HEK293 (cell line): ENCODE results near the gene ARPC4.

Source experiments
- CTCF ChIA-PET: fragments of 350-600 bp; formaldehyde crosslinking; extraction: SDS; loops from one replicate; lab custom pipeline; 2021; ENCODE audit warnings: antibody characterized with exemption; lab: Yijun Ruan, JAX
- POLR2A ChIA-PET: fragments of 300-600 bp; formaldehyde crosslinking; extraction: SDS; loops from one replicate; lab custom pipeline; 2020; ENCODE audit warnings: antibody characterized with exemption, inconsistent platforms; lab: Yijun Ruan, JAX
- H3K27ac ChIP-seq: fragments of 200-500 bp; sonication (Bioruptor generic); 2 replicates; pipeline ENCODE4 v1.5.1; 2014; ENCODE audit warnings: low read depth, low read length, control low read depth, inconsistent platforms; ENCODE audit errors: extremely low read depth
- H3K36me3 ChIP-seq, 2 experiments: fragments of 200-500 bp in 1 of 2; sonication (Bioruptor generic) in 1 of 2; 1 replicate in 1 of 2; 2 replicates in 1 of 2; pipeline ENCODE4 v1.5.1; 2014 to 2017; ENCODE audit warnings: inconsistent platforms in 2 of 2, low read length in 2 of 2; ENCODE audit not compliant: control insufficient read depth in 2 of 2, insufficient read depth in 1 of 2
- H3K4me1 ChIP-seq: fragments of 200-500 bp; sonication (Bioruptor generic); 2 replicates; pipeline ENCODE4 v1.5.1; 2014; ENCODE audit warnings: mild to moderate bottlenecking, low read length, inconsistent platforms; ENCODE audit not compliant: control insufficient read depth, insufficient read depth
- H3K4me3 ChIP-seq: 2 replicates; pipeline ENCODE4 v1.5.1; 2011; ENCODE audit warnings: low read depth, mild to moderate bottlenecking, control low read depth, low read length, moderate library complexity
- H3K9me3 ChIP-seq: fragments of 200-500 bp; sonication (Bioruptor generic); 2 replicates; pipeline ENCODE4 v1.5.1; 2014; ENCODE audit warnings: low read depth, low read length, inconsistent platforms; ENCODE audit not compliant: control insufficient read depth, insufficient read depth
- GFI1B ChIP-seq: fragments of 450-650 bp; formaldehyde crosslinking; IDR thresholded peaks from 2 replicates; pipeline ENCODE4 v1.5.1; 2016; ENCODE audit warnings: missing biosample characterization, missing genetic modification characterization
- GLIS1 ChIP-seq: fragments of 450-650 bp; formaldehyde crosslinking; IDR thresholded peaks from 2 replicates; pipeline ENCODE4 v1.5.1; 2016; ENCODE audit warnings: missing biosample characterization, missing genetic modification characterization
- MEIS1 ChIP-seq: sonication (generic); formaldehyde crosslinking; IDR thresholded peaks from 2 replicates; pipeline ENCODE4 v1.8.1; 2022; ENCODE audit warnings: missing genetic modification reagents, mild to moderate bottlenecking, borderline replicate concordance
- SCRT1 ChIP-seq: fragments of 450-650 bp; formaldehyde crosslinking; IDR thresholded peaks from 2 replicates; pipeline ENCODE4 v1.5.1; 2016; ENCODE audit warnings: missing biosample characterization, missing genetic modification characterization, borderline replicate concordance
- SCRT2 ChIP-seq: fragments of 450-650 bp; formaldehyde crosslinking; IDR thresholded peaks from 2 replicates; pipeline ENCODE4 v1.5.1; 2016; ENCODE audit warnings: missing biosample characterization, missing genetic modification characterization
- SETDB1 ChIP-seq: IDR thresholded peaks from one replicate; pipeline ENCODE4 v1.6.1; 2017; ENCODE audit warnings: mild to moderate bottlenecking, low read length, moderate library complexity, mixed read lengths; ENCODE audit not compliant: insufficient read length
- SP2 ChIP-seq: fragments of 450-650 bp; formaldehyde crosslinking; IDR thresholded peaks from 2 replicates; pipeline ENCODE4 v1.5.1; 2016; ENCODE audit warnings: missing biosample characterization, missing genetic modification characterization
- ZBTB8A ChIP-seq: fragments of 450-650 bp; formaldehyde crosslinking; IDR thresholded peaks from 2 replicates; pipeline ENCODE4 v1.5.1; 2016; ENCODE audit warnings: missing biosample characterization, missing genetic modification characterization
- ZNF2 ChIP-seq: fragments of 450-650 bp; formaldehyde crosslinking; IDR thresholded peaks from 2 replicates; pipeline ENCODE4 v1.5.1; 2016; ENCODE audit warnings: missing biosample characterization, missing genetic modification characterization
- ZNF221 ChIP-seq: fragments of 450-650 bp; formaldehyde crosslinking; IDR thresholded peaks from 2 replicates; pipeline ENCODE4 v1.5.1; 2017; ENCODE audit warnings: missing biosample characterization, missing genetic modification characterization, borderline replicate concordance
- ZNF223 ChIP-seq: fragments of 450-650 bp; formaldehyde crosslinking; IDR thresholded peaks from 2 replicates; pipeline ENCODE4 v1.5.1; 2016; ENCODE audit warnings: missing biosample characterization, missing genetic modification characterization
- ZNF24 ChIP-seq: fragments of 450-650 bp; formaldehyde crosslinking; IDR thresholded peaks from 2 replicates; pipeline ENCODE4 v1.5.1; 2016; ENCODE audit warnings: missing biosample characterization, missing genetic modification characterization
- ZNF248 ChIP-seq: fragments of 450-650 bp; formaldehyde crosslinking; IDR thresholded peaks from 2 replicates; pipeline ENCODE4 v1.5.1; 2017; ENCODE audit warnings: missing biosample characterization, missing genetic modification characterization
- ZNF335 ChIP-seq: fragments of 450-650 bp; formaldehyde crosslinking; conservative IDR thresholded peaks from 2 replicates; pipeline ENCODE4 v1.5.1; 2016; ENCODE audit warnings: missing biosample characterization, missing genetic modification characterization
- ZNF37A ChIP-seq: fragments of 450-650 bp; IDR thresholded peaks from 2 replicates; pipeline ENCODE4 v1.5.1; 2018; ENCODE audit warnings: missing biosample characterization, missing genetic modification characterization
- ZNF473 ChIP-seq: fragments of 450-650 bp; formaldehyde crosslinking; IDR thresholded peaks from 2 replicates; pipeline ENCODE4 v1.5.1; 2017; ENCODE audit warnings: missing biosample characterization, missing genetic modification characterization
- ZNF600 ChIP-seq: fragments of 450-650 bp; formaldehyde crosslinking; IDR thresholded peaks from 2 replicates; pipeline ENCODE4 v1.5.1; 2016; ENCODE audit warnings: missing biosample characterization, missing genetic modification characterization
- ZNF610 ChIP-seq: fragments of 450-650 bp; formaldehyde crosslinking; IDR thresholded peaks from 2 replicates; pipeline ENCODE4 v1.5.1; 2016; ENCODE audit warnings: missing biosample characterization, missing genetic modification characterization, borderline replicate concordance
- ZNF660 ChIP-seq: fragments of 450-650 bp; IDR thresholded peaks from 2 replicates; pipeline ENCODE4 v1.5.1; 2018; ENCODE audit warnings: missing biosample characterization, mild to moderate bottlenecking, missing genetic modification characterization
- ZNF777 ChIP-seq: fragments of 450-650 bp; formaldehyde crosslinking; IDR thresholded peaks from 2 replicates; pipeline ENCODE4 v1.5.1; 2017; ENCODE audit warnings: missing biosample characterization, missing genetic modification characterization, borderline replicate concordance
- ZSCAN30 ChIP-seq: fragments of 450-650 bp; IDR thresholded peaks from 2 replicates; pipeline ENCODE4 v1.5.1; 2018; ENCODE audit warnings: missing biosample characterization, mild to moderate bottlenecking, missing genetic modification characterization, moderate library complexity
- ZXDB ChIP-seq: fragments of 450-650 bp; formaldehyde crosslinking; IDR thresholded peaks from 2 replicates; pipeline ENCODE4 v1.5.1; 2016; ENCODE audit warnings: missing biosample characterization, missing genetic modification characterization
- TF ChIP-seq, protein P1 (sequence below): fragments of 450-650 bp; formaldehyde crosslinking; IDR thresholded peaks from 2 replicates; pipeline ENCODE4 v1.5.1; 2016; ENCODE audit warnings: missing biosample characterization, missing genetic modification characterization
- TF ChIP-seq, protein P2 (sequence below): fragments of 450-650 bp; formaldehyde crosslinking; IDR thresholded peaks from 2 replicates; pipeline ENCODE4 v1.5.1; 2016; ENCODE audit warnings: missing biosample characterization, missing genetic modification characterization
- TF ChIP-seq, protein P3 (sequence below): fragments of 450-650 bp; formaldehyde crosslinking; IDR thresholded peaks from 2 replicates; pipeline ENCODE4 v1.5.1; 2016; ENCODE audit warnings: missing biosample characterization, missing genetic modification characterization

Gene ARPC4

DNA sequence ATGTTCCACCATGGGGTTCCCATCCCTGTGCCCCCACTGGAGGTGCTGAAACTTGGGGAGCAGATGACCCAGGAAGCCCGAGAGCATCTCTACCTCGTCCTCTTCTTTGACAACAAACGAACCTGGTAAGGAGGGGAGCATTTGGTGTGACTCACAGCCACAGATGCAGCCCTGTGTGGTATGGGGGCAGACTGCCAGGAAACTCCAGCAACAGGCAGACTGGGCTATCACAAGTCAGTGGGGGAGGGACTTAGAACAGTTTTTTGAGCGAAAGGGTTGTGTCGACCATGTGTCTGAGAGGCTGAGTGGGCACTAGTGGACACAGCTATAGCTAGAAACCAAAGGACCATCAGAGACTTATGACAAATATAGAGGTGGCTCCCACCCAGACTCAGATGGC lies 46.6 kb upstream of the ARPC4 start:
- CTCF ChIA-PET = no interaction called here
- Histone ChIP-seq H3K9me3 (no peaks in the 10 kb centered on the region), H3K4me1 (0 out of 2 replicates have a peak, but pooled peaks cover 2% of the 10 kb centered on the region), H3K4me3 (no peak overlapping the region), H3K27ac (no peak overlapping the region), H3K36me3 (peaks cover 9 to 84% of the 10 kb centered on the region in 2 experiments)
- POLR2A ChIA-PET = interaction anchor here (1.8 kb wide), 1 partner anchor 11 kb away, joined by 5 read pairs; no protein-coding TSS in a partner anchor
- 0 out of 2 replicates have a peak, but pooled peaks have one; percentile 31 for TF ChIP-seq ZNF600 (tag by site-specific recombination)
- 0 out of 2 replicates have a peak, but pooled peaks have one; percentile 17 for TF ChIP-seq SP2 (tag by site-specific recombination)
- TF ChIP-seq ZNF2 = no peak
- peak; percentile 46; the same call in 1 of the 2 replicates for TF ChIP-seq ZNF660 (tag by site-specific recombination)
- no peak for TF ChIP-seq ZNF335 (tag by site-specific recombination)
- peak; percentile 97 for TF ChIP-seq SCRT2
- TF ChIP-seq ZSCAN30 (tag by site-specific recombination) = no peak
- peak; percentile 75 for TF ChIP-seq GLIS1 (tag by site-specific recombination)
- TF ChIP-seq, protein P1, sequence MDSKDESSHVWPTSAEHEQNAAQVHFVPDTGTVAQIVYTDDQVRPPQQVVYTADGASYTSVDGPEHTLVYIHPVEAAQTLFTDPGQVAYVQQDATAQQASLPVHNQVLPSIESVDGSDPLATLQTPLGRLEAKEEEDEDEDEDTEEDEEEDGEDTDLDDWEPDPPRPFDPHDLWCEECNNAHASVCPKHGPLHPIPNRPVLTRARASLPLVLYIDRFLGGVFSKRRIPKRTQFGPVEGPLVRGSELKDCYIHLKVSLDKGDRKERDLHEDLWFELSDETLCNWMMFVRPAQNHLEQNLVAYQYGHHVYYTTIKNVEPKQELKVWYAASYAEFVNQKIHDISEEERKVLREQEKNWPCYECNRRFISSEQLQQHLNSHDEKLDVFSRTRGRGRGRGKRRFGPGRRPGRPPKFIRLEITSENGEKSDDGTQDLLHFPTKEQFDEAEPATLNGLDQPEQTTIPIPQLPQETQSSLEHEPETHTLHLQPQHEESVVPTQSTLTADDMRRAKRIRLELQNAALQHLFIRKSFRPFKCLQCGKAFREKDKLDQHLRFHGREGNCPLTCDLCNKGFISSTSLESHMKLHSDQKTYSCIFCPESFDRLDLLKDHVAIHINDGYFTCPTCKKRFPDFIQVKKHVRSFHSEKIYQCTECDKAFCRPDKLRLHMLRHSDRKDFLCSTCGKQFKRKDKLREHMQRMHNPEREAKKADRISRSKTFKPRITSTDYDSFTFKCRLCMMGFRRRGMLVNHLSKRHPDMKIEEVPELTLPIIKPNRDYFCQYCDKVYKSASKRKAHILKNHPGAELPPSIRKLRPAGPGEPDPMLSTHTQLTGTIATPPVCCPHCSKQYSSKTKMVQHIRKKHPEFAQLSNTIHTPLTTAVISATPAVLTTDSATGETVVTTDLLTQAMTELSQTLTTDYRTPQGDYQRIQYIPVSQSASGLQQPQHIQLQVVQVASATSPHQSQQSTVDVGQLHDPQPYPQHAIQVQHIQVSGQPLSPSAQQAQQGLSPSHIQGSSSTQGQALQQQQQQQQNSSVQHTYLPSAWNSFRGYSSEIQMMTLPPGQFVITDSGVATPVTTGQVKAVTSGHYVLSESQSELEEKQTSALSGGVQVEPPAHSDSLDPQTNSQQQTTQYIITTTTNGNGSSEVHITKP = peak; percentile 81
- peak; percentile 48; the same call in 1 of the 2 replicates for TF ChIP-seq SCRT1 (tag by site-specific recombination)
- no peak for TF ChIP-seq ZNF223 (tag by site-specific recombination)
- TF ChIP-seq MEIS1 = no peak
- no peak for TF ChIP-seq ZNF24 (tag by site-specific recombination)

DNA sequence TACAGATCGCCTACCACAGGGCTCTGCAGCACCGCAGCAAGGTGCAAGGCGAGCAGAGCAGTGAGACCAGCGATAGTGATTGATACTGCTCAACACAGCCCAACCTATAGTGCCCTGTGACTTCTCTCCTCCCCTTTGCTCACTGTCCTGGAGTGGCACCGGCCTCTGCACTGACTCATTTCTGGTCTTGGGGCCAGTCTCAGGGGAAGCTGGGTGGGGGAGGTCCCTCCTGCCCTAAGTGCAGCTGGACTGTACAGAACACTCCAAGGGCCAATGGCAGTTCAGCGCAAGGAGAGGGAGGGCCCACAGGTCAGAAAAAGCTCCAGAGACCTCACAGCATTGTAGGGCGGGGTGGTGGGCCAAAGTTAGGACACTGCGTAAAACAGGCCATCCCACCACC lies 45.6 kb upstream of the ARPC4 start:
- Histone ChIP-seq H3K4me3 (no peak overlapping the region), H3K4me1 (0 out of 2 replicates have a peak, but pooled peaks cover 2% of the 10 kb centered on the region), H3K9me3 (no peaks in the 10 kb centered on the region), H3K27ac (no peak overlapping the region), H3K36me3 (peaks cover 3 to 84% of the 10 kb centered on the region in 2 experiments)
- ChIA-PET CTCF (interaction anchor here (0.6 kb wide), 1 partner anchor 27 kb away, joined by 3 read pairs; no protein-coding TSS in a partner anchor), POLR2A (interaction anchor here (1.8 kb wide), 1 partner anchor 12 kb away, joined by 5 read pairs; no protein-coding TSS in a partner anchor)
- TF ChIP-seq ZBTB8A (tag by site-specific recombination) (no peak), GFI1B (tag by site-specific recombination) (no peak), ZXDB (tag by site-specific recombination) (no peak), ZNF37A (tag by site-specific recombination) (no peak), ZSCAN30 (tag by site-specific recombination) (no peak), ZNF610 (tag by site-specific recombination) (no peak), ZNF248 (no peak), ZNF777 (no peak), ZNF221 (tag by site-specific recombination) (no peak), SETDB1 (no peak), ZNF473 (tag by site-specific recombination) (no peak)
- TF ChIP-seq, protein P1 = no peak
- TF ChIP-seq, protein P2, sequence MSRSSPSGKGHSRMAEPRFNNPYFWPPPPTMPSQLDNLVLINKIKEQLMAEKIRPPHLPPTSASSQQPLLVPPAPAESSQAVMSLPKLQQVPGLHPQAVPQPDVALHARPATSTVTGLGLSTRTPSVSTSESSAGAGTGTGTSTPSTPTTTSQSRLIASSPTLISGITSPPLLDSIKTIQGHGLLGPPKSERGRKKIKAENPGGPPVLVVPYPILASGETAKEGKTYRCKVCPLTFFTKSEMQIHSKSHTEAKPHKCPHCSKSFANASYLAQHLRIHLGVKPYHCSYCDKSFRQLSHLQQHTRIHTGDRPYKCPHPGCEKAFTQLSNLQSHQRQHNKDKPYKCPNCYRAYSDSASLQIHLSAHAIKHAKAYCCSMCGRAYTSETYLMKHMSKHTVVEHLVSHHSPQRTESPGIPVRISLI (tag by site-specific recombination) = no peak
- TF ChIP-seq, protein P3, sequence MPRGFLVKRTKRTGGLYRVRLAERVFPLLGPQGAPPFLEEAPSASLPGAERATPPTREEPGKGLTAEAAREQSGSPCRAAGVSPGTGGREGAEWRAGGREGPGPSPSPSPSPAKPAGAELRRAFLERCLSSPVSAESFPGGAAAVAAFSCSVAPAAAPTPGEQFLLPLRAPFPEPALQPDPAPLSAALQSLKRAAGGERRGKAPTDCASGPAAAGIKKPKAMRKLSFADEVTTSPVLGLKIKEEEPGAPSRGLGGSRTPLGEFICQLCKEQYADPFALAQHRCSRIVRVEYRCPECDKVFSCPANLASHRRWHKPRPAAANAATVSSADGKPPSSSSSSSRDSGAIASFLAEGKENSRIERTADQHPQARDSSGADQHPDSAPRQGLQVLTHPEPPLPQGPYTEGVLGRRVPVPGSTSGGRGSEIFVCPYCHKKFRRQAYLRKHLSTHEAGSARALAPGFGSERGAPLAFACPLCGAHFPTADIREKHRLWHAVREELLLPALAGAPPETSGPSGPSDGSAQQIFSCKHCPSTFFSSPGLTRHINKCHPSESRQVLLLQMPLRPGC (tag by site-specific recombination) = no peak
